ENCODE measurements around the gene RBM39. TPM values are rescaled to one million over a fixed set of nuclear protein-coding genes. Genes with fewer than 3 reads are reported as not detected.

RBM39 gene
- total and polyA plus RNA-seq, 10 of the 15 experiments (the other 5 are each of a cell fraction or from before 2014, with no cell fraction given): 135 to 280 (median 217) TPM

DNA sequence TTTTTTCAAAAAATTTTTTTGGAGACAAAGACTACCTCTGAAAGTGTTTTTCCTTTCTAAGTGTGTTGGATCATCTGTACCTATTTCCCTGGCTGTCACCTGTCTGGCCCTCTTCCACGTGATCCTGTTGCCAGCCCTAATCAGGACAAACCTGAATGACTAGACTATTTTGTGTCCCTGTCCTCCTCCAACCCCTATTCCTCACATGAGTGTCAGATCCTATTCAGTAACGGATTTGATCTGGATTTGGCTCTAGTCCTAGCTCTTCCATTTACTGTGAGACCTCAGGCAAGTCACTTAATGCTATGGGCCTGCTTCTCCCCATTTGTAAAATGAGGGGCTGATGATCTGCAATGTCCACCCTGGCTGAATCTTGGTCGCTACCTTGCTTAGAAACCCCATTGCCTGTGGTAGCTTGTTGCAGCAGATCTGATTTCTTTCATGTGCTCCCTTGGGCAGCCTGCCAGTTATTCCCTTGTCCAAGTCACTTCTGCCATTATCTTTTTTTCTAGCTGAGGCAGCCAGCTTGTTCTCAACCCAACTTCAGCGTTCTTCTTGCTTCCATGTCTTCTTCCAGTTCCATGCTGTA, 34.5 kb upstream of the RBM39 start:
- Histone ChIP-seq H3K4me1 (ENCODE audit: control insufficient read depth, insufficient read depth, low read length) (0 out of 2 replicates have a peak, but pooled peaks cover 4% of the 10 kb centered on the region), H4K20me1 (ENCODE audit: control insufficient read depth, insufficient read depth) (no peaks in the 10 kb centered on the region), H3K27me3 (replicated peaks in 1 of 2; ENCODE audit: control insufficient read depth in 2 of 2, insufficient read depth in 2 of 2, low read length in 1 of 2) (no peaks in the 10 kb centered on the region), H3K9me3 (replicated peaks; ENCODE audit: control insufficient read depth, insufficient read depth, low read length) (no peaks in the 10 kb centered on the region), H2AFZ (ENCODE audit: control insufficient read depth, low read depth, low read length) (no peak overlapping the region), H3K79me2 (ENCODE audit: control insufficient read depth, insufficient read depth, low read length) (peaks cover 63% of the 10 kb centered on the region), H3K4me2 (ENCODE audit: control insufficient read depth, insufficient read depth) (peak overlapping the region; percentile 30), H3K36me3 (ENCODE audit: control insufficient read depth in 2 of 2, insufficient read depth in 2 of 2, low read length in 1 of 2) (peaks cover 0 to 13% of the 10 kb centered on the region in 2 experiments; a peak in 2 of 4 replicates), H3K27ac (ENCODE audit: control insufficient read depth, insufficient read depth) (no peak overlapping the region; the same call in 1 of the 2 replicates), H3K9ac (ENCODE audit: control insufficient read depth, insufficient read depth, low read length) (no peak overlapping the region), H3K4me3 (no peak overlapping the region)
- no peak for FAIRE-seq
- 88% methylated on average over 4 of the region's 4 CpGs for WGBS (ENCODE audit: insufficient coverage, insufficient replicate concordance, low lambda C conversion rate, missing lambda C conversion rate)
- TF ChIP-seq RAD21 (IDR thresholded peaks at IDR 0.05; ENCODE audit: insufficient read depth, low read depth, low read length) (no peak), STAT3 (IDR thresholded peaks at IDR 0.05; ENCODE audit: low read depth, low read length) (no peak), DPF2 (IDR thresholded peaks at IDR 0.05) (no peak), YY1 (IDR thresholded peaks at IDR 0.05; ENCODE audit: low read depth, low read length) (no peak), CREM (IDR thresholded peaks at IDR 0.05; ENCODE audit: low read depth) (no peak), HDAC2 (IDR thresholded peaks at IDR 0.05) (no peak), KLF5 (IDR thresholded peaks at IDR 0.05; ENCODE audit: partially characterized antibody) (no peak), NBN (IDR thresholded peaks at IDR 0.05) (no peak), POLR2A (IDR thresholded peaks at IDR 0.05; ENCODE audit: low read depth, low read length) (no peak), IRF4 (IDR thresholded peaks at IDR 0.05; ENCODE audit: low read depth, low read length) (no peak), ZSCAN29 (IDR thresholded peaks at IDR 0.05) (no peak), SIX5 (IDR thresholded peaks at IDR 0.05; ENCODE audit: low read depth, low read length, severe bottlenecking) (no peak), TAF1 (IDR thresholded peaks at IDR 0.05; ENCODE audit: borderline replicate concordance, low read depth, low read length) (no peak)
- TF ChIP-seq, protein P1, sequence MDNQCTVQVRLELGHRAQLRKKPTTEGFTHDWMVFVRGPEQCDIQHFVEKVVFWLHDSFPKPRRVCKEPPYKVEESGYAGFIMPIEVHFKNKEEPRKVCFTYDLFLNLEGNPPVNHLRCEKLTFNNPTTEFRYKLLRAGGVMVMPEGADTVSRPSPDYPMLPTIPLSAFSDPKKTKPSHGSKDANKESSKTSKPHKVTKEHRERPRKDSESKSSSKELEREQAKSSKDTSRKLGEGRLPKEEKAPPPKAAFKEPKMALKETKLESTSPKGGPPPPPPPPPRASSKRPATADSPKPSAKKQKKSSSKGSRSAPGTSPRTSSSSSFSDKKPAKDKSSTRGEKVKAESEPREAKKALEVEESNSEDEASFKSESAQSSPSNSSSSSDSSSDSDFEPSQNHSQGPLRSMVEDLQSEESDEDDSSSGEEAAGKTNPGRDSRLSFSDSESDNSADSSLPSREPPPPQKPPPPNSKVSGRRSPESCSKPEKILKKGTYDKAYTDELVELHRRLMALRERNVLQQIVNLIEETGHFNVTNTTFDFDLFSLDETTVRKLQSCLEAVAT (IDR thresholded peaks at IDR 0.05): no peak
- POLR2A ChIA-PET: interaction anchor here (0.6 to 11.5 kb wide), 4 partner anchors 8 to 39 kb away, joined by 3 to 214 read pairs (median 5); partner anchors contain the start of gene RBM39
- RAD21 ChIA-PET (ENCODE audit: unreplicated experiment): interaction anchor here (1.5 kb wide), 1 partner anchor 33 kb away, joined by 3 read pairs; no protein-coding TSS in a partner anchor
- no peak for ATAC-seq
- intact Hi-C loops (cut with micrococcal nuclease; ENCODE audit: unreplicated experiment) (no loop called here), in situ Hi-C loops (cut with MboI) (no loop called here)
- CTCF ChIA-PET: interaction anchor here (0.7 to 1.7 kb wide), 5 partner anchors 19 to 107 kb away, joined by 3 to 5 read pairs (median 4); partner anchors contain the start of gene RBM39
- no peak for DNase-seq (ENCODE audit: low read depth, low spot score)
- no TSS peak for BruUV-seq (replicated peaks)
- SMC1A ChIA-PET (ENCODE audit: uncharacterized antibody, unreplicated experiment): interaction anchor here (1.0 to 1.6 kb wide), 4 partner anchors 19 to 67 kb away, joined by 3 to 4 read pairs (median 3); no protein-coding TSS in a partner anchor

Data from GM12878 (cell line).